Measurements from ENCODE around the gene L3MBTL2.
A peak's percentile ranks its signal among the peaks of the same experiment; 100 is the strongest.

L3MBTL2 gene

DNA sequence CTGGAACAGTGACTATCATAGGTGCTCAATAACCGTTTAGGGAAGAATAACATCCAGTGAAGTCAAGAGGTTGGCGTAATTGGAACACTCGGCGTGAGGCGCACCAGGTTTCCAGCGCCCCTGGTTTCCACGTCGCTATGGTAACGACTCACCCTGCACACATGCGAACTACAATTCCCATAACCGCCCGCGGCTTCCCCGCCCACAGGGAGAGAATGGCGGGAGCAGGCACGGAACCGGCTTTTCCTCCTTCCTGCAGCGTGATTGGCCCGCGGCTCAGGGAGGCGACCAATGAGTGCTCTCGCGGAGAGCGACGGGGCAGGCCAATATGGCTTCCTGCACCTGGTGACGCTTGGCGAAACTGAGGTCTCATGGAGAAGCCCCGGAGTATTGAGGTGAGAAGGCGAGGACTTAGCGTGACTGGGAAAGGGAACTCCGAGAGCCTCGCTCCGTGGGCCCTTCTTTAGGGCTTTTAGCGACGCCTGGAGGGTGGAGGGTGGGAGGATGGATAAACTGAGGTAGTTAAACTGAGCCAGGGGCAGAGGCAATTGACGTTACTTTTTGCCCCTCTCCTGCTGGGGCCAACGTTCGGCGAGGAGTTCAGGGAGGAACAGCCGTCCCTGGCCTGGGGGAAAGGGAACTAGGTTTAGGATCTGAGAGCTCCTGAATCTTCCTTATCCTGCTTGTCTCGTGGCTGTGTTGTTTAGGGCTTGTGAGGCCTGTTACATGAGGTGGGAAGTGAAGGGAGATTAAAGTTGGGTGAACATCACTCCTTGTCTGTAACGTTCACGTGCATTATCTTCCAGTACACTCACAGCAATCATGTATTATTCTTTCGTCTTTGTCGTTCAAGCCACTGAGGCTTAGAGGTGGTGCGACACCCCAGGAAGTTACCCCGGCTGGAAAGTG is at the start of gene L3MBTL2:
TSS of gene L3MBTL2 (plus strand) at position 321 of the 909 bp plus-strand sequence. CDS start at position 372, 51 bp downstream.
- TF ChIP-seq CTCF (IDR thresholded peaks at IDR 0.05; ENCODE audit: insufficient read depth, low read length, missing control alignments) = no peak
- peak; percentile 45 for DNase-seq (ENCODE audit: low read depth, low spot score)
- POLR2A ChIA-PET = no interaction called here
- H3K4me3 ChIP-seq (ENCODE audit: low read depth, low read length) = peak within 1 kb of the TSS; percentile 86
- CTCF ChIA-PET = no interaction called here

DNA sequence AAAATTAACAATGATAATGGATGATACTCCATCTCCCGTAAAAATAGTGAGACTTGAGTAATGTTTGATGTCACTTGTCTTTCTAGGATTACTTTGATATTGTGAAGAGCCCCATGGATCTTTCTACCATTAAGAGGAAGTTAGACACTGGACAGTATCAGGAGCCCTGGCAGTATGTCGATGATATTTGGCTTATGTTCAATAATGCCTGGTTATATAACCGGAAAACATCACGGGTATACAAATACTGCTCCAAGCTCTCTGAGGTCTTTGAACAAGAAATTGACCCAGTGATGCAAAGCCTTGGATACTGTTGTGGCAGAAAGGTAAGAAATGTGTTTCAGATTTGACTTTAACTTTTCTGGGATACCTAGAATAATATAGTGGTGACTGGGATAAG is 48.0 kb upstream of the L3MBTL2 start:
- no peak overlapping the region for H3K4me3 ChIP-seq (ENCODE audit: low read depth, low read length)
- no peak for DNase-seq (ENCODE audit: low read depth, low spot score)
- TF ChIP-seq CTCF (IDR thresholded peaks at IDR 0.05; ENCODE audit: insufficient read depth, low read length, missing control alignments) = no peak
- CTCF ChIA-PET = no interaction called here
- POLR2A ChIA-PET = no interaction called here

GRCh38 chr22:41169157-41169556 is 36.0 kb upstream of the L3MBTL2 start:
- DNase-seq (ENCODE audit: low read depth, low spot score) = no peak
- POLR2A ChIA-PET = no interaction called here
- CTCF ChIA-PET = interaction anchor here (1.0 kb wide), 1 partner anchor 349 kb away, joined by 4 read pairs; no protein-coding TSS in a partner anchor
- H3K4me3 ChIP-seq (ENCODE audit: low read depth, low read length) = no peak overlapping the region
- TF ChIP-seq CTCF (IDR thresholded peaks at IDR 0.05; ENCODE audit: insufficient read depth, low read length, missing control alignments) = no peak

- no peak for DNase-seq (ENCODE audit: low read depth, low spot score)
- H3K4me3 ChIP-seq (ENCODE audit: low read depth, low read length) = no peak overlapping the region
- POLR2A ChIA-PET = no interaction called here
- CTCF ChIA-PET = interaction anchor here (0.7 to 1.9 kb wide), 3 partner anchors 9 to 249 kb away, joined by 3 to 8 read pairs (median 3); no protein-coding TSS in a partner anchor
- TF ChIP-seq CTCF (IDR thresholded peaks at IDR 0.05; ENCODE audit: insufficient read depth, low read length, missing control alignments) = no peak
Observed at GRCh38 chr22:41171996-41172395, 33.1 kb upstream of the L3MBTL2 start.

DNA sequence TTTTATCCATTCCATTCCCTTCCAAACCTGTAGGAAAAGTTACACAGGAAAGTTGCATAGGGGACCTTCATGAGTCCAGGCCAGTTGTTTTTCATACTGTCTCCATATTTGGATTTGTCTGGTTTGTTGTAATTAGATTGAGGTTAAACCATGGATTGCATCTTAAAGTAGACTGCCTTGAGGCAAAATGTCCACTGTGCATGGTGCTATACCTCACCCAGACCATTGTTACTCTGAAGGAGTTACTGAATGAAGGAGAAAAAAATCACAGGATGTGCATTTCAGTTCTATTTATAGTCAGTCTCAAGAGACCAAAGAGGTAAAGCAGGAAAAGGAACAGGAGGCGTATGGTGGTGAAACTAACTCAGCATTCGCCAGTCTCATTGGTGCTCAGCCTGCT is 29.6 kb upstream of the L3MBTL2 start:
- no peak for TF ChIP-seq CTCF (IDR thresholded peaks at IDR 0.05; ENCODE audit: insufficient read depth, low read length, missing control alignments)
- CTCF ChIA-PET = no interaction called here
- DNase-seq (ENCODE audit: low read depth, low spot score) = no peak
- POLR2A ChIA-PET = no interaction called here
- H3K4me3 ChIP-seq (ENCODE audit: low read depth, low read length) = no peak overlapping the region

GRCh38 chr22:41177040-41177621 is 28.0 kb upstream of the L3MBTL2 start:
- H3K4me3 ChIP-seq (ENCODE audit: low read depth, low read length) = no peak overlapping the region
- CTCF ChIA-PET = interaction anchor here (1.1 kb wide), 1 partner anchor 255 kb away, joined by 3 read pairs; no protein-coding TSS in a partner anchor
- POLR2A ChIA-PET = interaction anchor here (0.9 kb wide), 1 partner anchor 18 kb away, joined by 3 read pairs; no protein-coding TSS in a partner anchor
- DNase-seq (ENCODE audit: low read depth, low spot score) = no peak
- no peak for TF ChIP-seq CTCF (IDR thresholded peaks at IDR 0.05; ENCODE audit: insufficient read depth, low read length, missing control alignments)
